Neural progenitor cell (in vitro differentiated cells): ENCODE measurements around the gene FAM185A. TPM values are rescaled to one million over a fixed set of nuclear protein-coding genes. Genes with fewer than 3 reads are reported as not detected.

Experiments used
- DNase-seq: peaks from one replicate; pipeline ENCODE4 v3.0.0-alpha.2; 2016; ENCODE audit warnings: low spot score
- H2AFZ ChIP-seq: fragments of 200-600 bp; sonication (generic); replicated peaks from 2 replicates; pipeline ENCODE4 v1.6.1; 2016; ENCODE audit warnings: antibody characterized with exemption
- H3F3A ChIP-seq: fragments of 200-600 bp; sonication (generic); 2 replicates; pipeline ENCODE4 v1.6.1; 2016; ENCODE audit warnings: antibody characterized with exemption, low read depth
- H3K27ac ChIP-seq: fragments of 200-600 bp; sonication (generic); 2 replicates; pipeline ENCODE4 v1.5.1; 2016; ENCODE audit warnings: mild to moderate bottlenecking
- H3K27me3 ChIP-seq: fragments of 200-600 bp; sonication (generic); 2 replicates; pipeline ENCODE4 v1.6.1; 2016; ENCODE audit warnings: mild to moderate bottlenecking, moderate library complexity
- H3K36me3 ChIP-seq: fragments of 200-600 bp; sonication (generic); 2 replicates; pipeline ENCODE4 v1.5.1; 2016
- H3K4me1 ChIP-seq: fragments of 200-600 bp; sonication (generic); 2 replicates; pipeline ENCODE4 v1.6.1; 2016; ENCODE audit warnings: mixed run types
- H3K4me2 ChIP-seq: fragments of 200-600 bp; sonication (generic); 2 replicates; pipeline ENCODE4 v1.6.1; 2016
- H3K4me3 ChIP-seq: fragments of 200-600 bp; sonication (generic); 2 replicates; pipeline ENCODE4 v1.5.1; 2016
- H3K79me2 ChIP-seq: fragments of 200-600 bp; sonication (generic); 2 replicates; pipeline ENCODE4 v1.6.1; 2016; ENCODE audit warnings: low read depth
- H3K9ac ChIP-seq: fragments of 200-600 bp; sonication (generic); 2 replicates; pipeline ENCODE4 v1.6.1; 2016
- H3K9me3 ChIP-seq: fragments of 200-600 bp; sonication (generic); 2 replicates; pipeline ENCODE4 v1.5.1; 2016; ENCODE audit warnings: low read depth
- H4K20me1 ChIP-seq: fragments of 200-600 bp; sonication (generic); 2 replicates; pipeline ENCODE4 v1.6.1; 2016; ENCODE audit warnings: low read depth
- H3K27ac Mint-ChIP-seq: 3 replicates; pipeline ENCODE4 v1.8.0; 2021; ENCODE audit warnings: mixed read lengths
- H3K27me3 Mint-ChIP-seq: 2 replicates; pipeline ENCODE4 v1.8.0; 2022; ENCODE audit warnings: low read depth, mild to moderate bottlenecking, inconsistent platforms, moderate library complexity, mixed read lengths; ENCODE audit not compliant: insufficient read depth
- H3K36me3 Mint-ChIP-seq: 3 replicates; pipeline ENCODE4 v1.8.0; 2021; ENCODE audit warnings: mixed read lengths
- H3K4me1 Mint-ChIP-seq: 3 replicates; pipeline ENCODE4 v1.8.0; 2021; ENCODE audit warnings: mixed read lengths
- H3K4me3 Mint-ChIP-seq: 3 replicates; pipeline ENCODE4 v1.8.0; 2021; ENCODE audit warnings: mild to moderate bottlenecking, moderate library complexity, mixed read lengths
- H3K9me3 Mint-ChIP-seq: 3 replicates; pipeline ENCODE4 v1.8.0; 2020; ENCODE audit warnings: mixed read lengths
- EZH2 ChIP-seq: fragments of 200-600 bp; sonication (generic); IDR thresholded peaks from 2 replicates; pipeline ENCODE4 v1.6.1; 2017; ENCODE audit warnings: antibody characterized with exemption, mild to moderate bottlenecking, moderate library complexity
- EZH2phosphoT487 ChIP-seq: fragments of 200-600 bp; sonication (generic); IDR thresholded peaks from 2 replicates; pipeline ENCODE4 v1.6.1; 2017; ENCODE audit warnings: antibody characterized with exemption
- total RNA-seq: library from RNA; depleted of rRNA; stranded (reverse); fragments of >200 nt; gene quantifications from 2 replicates; pipeline ENCODE4 v1.2.3, GENCODE V29; 2015; ENCODE audit warnings: low replicate concordance
- TF ChIP-seq, protein P1 (sequence below): fragments of 200-600 bp; sonication (generic); IDR thresholded peaks from 2 replicates; pipeline ENCODE4 v1.5.1; 2017; ENCODE audit warnings: antibody characterized with exemption, mild to moderate bottlenecking

FAM185A gene
- total RNA-seq, 1 donor from 2014 or later, result 19.9 TPM

DNA sequence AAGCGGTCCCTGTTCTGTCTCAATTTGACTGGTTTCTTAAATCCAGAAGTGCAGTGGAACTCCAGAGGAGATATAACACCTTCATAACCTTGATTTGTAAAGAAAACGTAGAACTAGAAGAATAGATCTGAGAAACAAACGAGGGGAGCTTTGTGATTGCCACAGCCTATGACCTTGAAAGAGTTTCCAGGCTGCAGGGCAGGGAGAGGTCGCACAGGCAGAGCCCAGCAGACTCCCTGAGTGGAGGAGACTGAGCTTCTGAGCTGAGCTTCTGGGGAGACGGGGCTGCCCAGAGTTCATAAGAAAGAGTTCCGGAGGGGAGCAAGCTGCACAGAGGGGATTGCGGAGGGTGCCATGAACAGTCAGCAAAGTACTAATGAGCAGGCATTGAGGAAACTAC lies 57.8 kb downstream of the FAM185A start:
- H3K9ac ChIP-seq, result no peak overlapping the region
- H3K36me3 Mint-ChIP-seq, result peaks cover 7% of the 10 kb centered on the region
- no peak for DNase-seq
- no peaks in the 10 kb centered on the region for H3K79me2 ChIP-seq
- no peaks in the 10 kb centered on the region for H3K36me3 ChIP-seq
- H3F3A ChIP-seq, result no peaks in the 10 kb centered on the region
- no peak overlapping the region for H3K4me3 ChIP-seq
- no peak overlapping the region for H3K4me2 ChIP-seq
- peaks cover 24% of the 10 kb centered on the region for H3K9me3 Mint-ChIP-seq
- H3K27ac ChIP-seq, result no peak overlapping the region
- no peaks in the 10 kb centered on the region for H3K4me1 Mint-ChIP-seq
- no peak overlapping the region for H3K4me3 Mint-ChIP-seq
- H4K20me1 ChIP-seq, result no peaks in the 10 kb centered on the region
- H3K4me1 ChIP-seq, result no peaks in the 10 kb centered on the region
- H3K27me3 ChIP-seq, result no peaks in the 10 kb centered on the region
- H3K27ac Mint-ChIP-seq, result no peak overlapping the region
- H3K27me3 Mint-ChIP-seq, result no peaks in the 10 kb centered on the region
- TF ChIP-seq EZH2 (no peak), EZH2phosphoT487 (no peak)
- TF ChIP-seq, protein P1, sequence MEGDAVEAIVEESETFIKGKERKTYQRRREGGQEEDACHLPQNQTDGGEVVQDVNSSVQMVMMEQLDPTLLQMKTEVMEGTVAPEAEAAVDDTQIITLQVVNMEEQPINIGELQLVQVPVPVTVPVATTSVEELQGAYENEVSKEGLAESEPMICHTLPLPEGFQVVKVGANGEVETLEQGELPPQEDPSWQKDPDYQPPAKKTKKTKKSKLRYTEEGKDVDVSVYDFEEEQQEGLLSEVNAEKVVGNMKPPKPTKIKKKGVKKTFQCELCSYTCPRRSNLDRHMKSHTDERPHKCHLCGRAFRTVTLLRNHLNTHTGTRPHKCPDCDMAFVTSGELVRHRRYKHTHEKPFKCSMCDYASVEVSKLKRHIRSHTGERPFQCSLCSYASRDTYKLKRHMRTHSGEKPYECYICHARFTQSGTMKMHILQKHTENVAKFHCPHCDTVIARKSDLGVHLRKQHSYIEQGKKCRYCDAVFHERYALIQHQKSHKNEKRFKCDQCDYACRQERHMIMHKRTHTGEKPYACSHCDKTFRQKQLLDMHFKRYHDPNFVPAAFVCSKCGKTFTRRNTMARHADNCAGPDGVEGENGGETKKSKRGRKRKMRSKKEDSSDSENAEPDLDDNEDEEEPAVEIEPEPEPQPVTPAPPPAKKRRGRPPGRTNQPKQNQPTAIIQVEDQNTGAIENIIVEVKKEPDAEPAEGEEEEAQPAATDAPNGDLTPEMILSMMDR, result no peak
- H3K9me3 ChIP-seq, result no peaks in the 10 kb centered on the region
- H2AFZ ChIP-seq, result no peak overlapping the region

DNA sequence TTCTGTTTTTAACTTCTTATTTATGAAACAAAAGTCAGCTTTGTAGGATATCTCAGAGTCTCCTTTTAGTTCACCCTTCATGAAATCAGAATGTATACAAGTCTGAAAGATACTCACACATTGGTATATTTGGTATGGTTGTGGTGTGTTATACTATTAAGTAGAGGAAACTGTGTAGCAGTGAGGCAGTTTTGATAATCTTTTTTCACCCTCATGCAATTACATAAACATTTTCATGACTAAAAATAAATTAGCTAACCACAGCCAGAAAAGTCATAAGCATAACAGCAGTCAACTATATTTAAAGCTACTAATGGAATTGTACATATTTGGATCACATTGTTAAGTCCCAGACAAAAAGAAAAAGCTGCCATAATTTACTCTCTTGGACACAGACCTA lies 62.1 kb downstream of the FAM185A start:
- no peaks in the 10 kb centered on the region for H3K9me3 Mint-ChIP-seq

DNA sequence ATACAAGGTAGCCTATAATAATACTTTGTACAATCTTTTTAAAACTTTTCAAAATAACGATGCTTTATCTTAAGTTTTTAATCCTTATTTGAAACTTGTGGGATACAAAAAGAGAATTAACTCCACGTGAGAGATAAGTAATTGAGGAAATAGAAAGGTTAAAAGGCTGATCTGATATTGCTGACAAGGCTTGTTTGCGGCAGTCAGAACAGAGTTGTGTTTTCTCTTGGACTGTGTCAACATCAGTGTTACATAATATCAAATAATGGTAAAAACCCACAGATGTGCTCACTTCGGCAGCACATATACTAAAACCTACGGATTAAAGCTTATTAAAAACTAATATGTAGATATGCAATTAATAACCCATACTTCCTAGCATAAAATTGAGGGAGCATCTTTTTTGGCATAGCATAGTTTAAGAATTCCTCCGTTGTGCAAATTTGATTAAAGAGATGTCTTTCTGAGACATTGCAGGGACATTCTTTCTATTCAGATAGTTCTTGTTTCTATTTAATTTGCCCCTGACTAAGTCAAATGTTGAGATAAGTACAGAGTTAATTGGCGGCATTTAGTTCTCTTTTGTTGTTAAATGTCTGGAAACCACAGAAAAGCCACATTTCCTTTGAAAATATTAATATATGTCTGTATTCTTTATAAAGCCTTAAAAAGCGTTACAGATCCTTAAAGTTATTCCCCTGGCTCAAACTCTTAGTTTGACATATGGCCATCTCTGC lies 63.3 kb downstream of the FAM185A start:
- H4K20me1 ChIP-seq, result no peaks in the 10 kb centered on the region
- no peak overlapping the region for H3K4me3 Mint-ChIP-seq

More for the DNA sequence above, 62.1 kb downstream of the FAM185A start:
- H3K36me3 ChIP-seq, result no peaks in the 10 kb centered on the region
- Mint-ChIP-seq H3K27ac (no peak overlapping the region), H3K36me3 (peaks cover 7% of the 10 kb centered on the region), H3K4me3 (no peak overlapping the region), H3K4me1 (no peaks in the 10 kb centered on the region), H3K27me3 (no peaks in the 10 kb centered on the region)
- H3K4me2 ChIP-seq, result no peak overlapping the region
- H3K79me2 ChIP-seq, result no peaks in the 10 kb centered on the region
- no peak for DNase-seq
- H3K27ac ChIP-seq, result no peak overlapping the region
- no peaks in the 10 kb centered on the region for H3K9me3 ChIP-seq
- H2AFZ ChIP-seq, result no peak overlapping the region
- no peaks in the 10 kb centered on the region for H4K20me1 ChIP-seq
- H3F3A ChIP-seq, result no peaks in the 10 kb centered on the region
- H3K27me3 ChIP-seq, result no peaks in the 10 kb centered on the region
- no peaks in the 10 kb centered on the region for H3K4me1 ChIP-seq
- TF ChIP-seq EZH2 (no peak), EZH2phosphoT487 (no peak)
- TF ChIP-seq, protein P1, result no peak
- no peak overlapping the region for H3K4me3 ChIP-seq
- H3K9ac ChIP-seq, result no peak overlapping the region

More for the DNA sequence above, 63.3 kb downstream of the FAM185A start:
- H3K36me3 Mint-ChIP-seq, result peaks cover 7% of the 10 kb centered on the region
- Histone ChIP-seq H3F3A (no peaks in the 10 kb centered on the region), H3K27ac (no peak overlapping the region), H3K9ac (no peak overlapping the region), H3K27me3 (no peaks in the 10 kb centered on the region), H3K79me2 (no peaks in the 10 kb centered on the region), H3K4me2 (no peak overlapping the region), H2AFZ (no peak overlapping the region), H3K9me3 (no peaks in the 10 kb centered on the region), H3K4me1 (no peaks in the 10 kb centered on the region), H3K36me3 (no peaks in the 10 kb centered on the region), H3K4me3 (no peak overlapping the region)
- no peaks in the 10 kb centered on the region for H3K9me3 Mint-ChIP-seq
- TF ChIP-seq, protein P1, result no peak
- TF ChIP-seq EZH2phosphoT487, result no peak
- no peak for TF ChIP-seq EZH2
- H3K27ac Mint-ChIP-seq, result no peak overlapping the region
- no peaks in the 10 kb centered on the region for H3K27me3 Mint-ChIP-seq
- no peak for DNase-seq
- H3K4me1 Mint-ChIP-seq, result no peaks in the 10 kb centered on the region
